Heart left ventricle (tissue), 16 donors: ENCODE measurements around the gene KDSR. TPM values are rescaled to one million over a fixed set of nuclear protein-coding genes. Genes with fewer than 3 reads are reported as not detected.
A peak's percentile ranks its signal among the peaks of the same experiment; 100 is the strongest.

Source experiments
- ATAC-seq, 4 donors: fragments of 200-7000 bp; cut with Tn5 transposase; one replicate each; pipeline ENCODE4 v1.9.1; 2020 to 2022; ENCODE audit warnings: moderate library complexity in 4 of 4, mild to moderate bottlenecking in 3 of 4, moderate number of reproducible peaks in 1 of 4
- DNase-seq, 5 donors: peaks; one replicate each; pipeline ENCODE4 v3.0.0-alpha.2; 2020
- H3K27ac ChIP-seq, 12 donors: fragments of 200-600 bp; sonication (generic) in 4 of 12; one replicate each; pipeline versions ENCODE4 v1.5.0 to v1.8.0; 2016 to 2022; ENCODE audit warnings: mild to moderate bottlenecking in 2 of 12
- H3K27me3 ChIP-seq, 9 donors: fragments of 200-600 bp; sonication (generic) in 2 of 9; one replicate each; pipeline versions ENCODE4 v1.5.1 to v1.8.0; 2016 to 2022; ENCODE audit warnings: mild to moderate bottlenecking in 3 of 9
- H3K36me3 ChIP-seq, 9 donors: fragments of 200-600 bp; sonication (generic) in 2 of 9; one replicate each; pipeline versions ENCODE4 v1.5.0 to v1.8.0; 2018 to 2022; ENCODE audit warnings: mild to moderate bottlenecking in 2 of 9
- H3K4me1 ChIP-seq, 12 donors: fragments of 200-600 bp; sonication (generic) in 4 of 12; one replicate each; pipeline versions ENCODE4 v1.5.0 to v1.8.0; 2016 to 2022; ENCODE audit warnings: mild to moderate bottlenecking in 3 of 12
- H3K4me3 ChIP-seq, 12 donors: fragments of 200-600 bp; sonication (generic) in 4 of 12; one replicate each; pipeline versions ENCODE4 v1.5.0 to v1.8.0; 2017 to 2022; ENCODE audit warnings: mild to moderate bottlenecking in 9 of 12, moderate library complexity in 4 of 12
- H3K9me3 ChIP-seq, 12 donors: fragments of 200-600 bp; sonication (generic) in 4 of 12; one replicate each; pipeline versions ENCODE4 v1.5.0 to v1.8.0; 2016 to 2022; ENCODE audit warnings: mild to moderate bottlenecking in 1 of 12
- CTCF ChIP-seq, 12 donors: fragments of 200-600 bp; sonication (generic) in 4 of 12; IDR thresholded peaks; one replicate each; pipeline versions ENCODE4 v1.5.0 to v1.8.0; 2018 to 2022; ENCODE audit warnings: antibody characterized with exemption in 12 of 12, mild to moderate bottlenecking in 5 of 12
- POLR2A ChIP-seq, 2 donors: fragments of 450-650 bp; IDR thresholded peaks; one replicate each; pipeline ENCODE4 v1.6.1; 2017; ENCODE audit warnings: antibody characterized with exemption in 2 of 2, mild to moderate bottlenecking in 2 of 2, moderate library complexity in 2 of 2
- WGBS, 4 donors: extraction: QIAGEN DNeasy Blood & Tissue Kit in 2 of 4; methylation state at CpG; one replicate each; pipeline versions ENCODE4 v1.1.5 to v1.1.7; 2013 to 2018; 5-methylcytosine and 5-hydroxymethylcytosine counted together
- intact Hi-C, 10 donors: fragments of 100-400 bp; cut with DNase I; formaldehyde crosslinking; loops; one replicate each; pipeline versions ENCODE4 v1.11.1 to v1.14.2; 2022
- long read RNA-seq, 3 donors: library from polyadenylated mRNA; unstranded; transcript quantifications; one replicate each; pipeline ENCODE4 v2.0.0, GENCODE V29; 2020 to 2021
- polyA plus RNA-seq, 2 donors: library from polyadenylated mRNA; stranded (reverse); fragments of 200-250 nt; gene quantifications; one replicate each; pipeline ENCODE4 v1.2.3, GENCODE V29; 2013
- total RNA-seq, 9 donors: library from RNA; depleted of rRNA in 2 of 9; stranded (reverse); fragments of >200 nt in 2 of 9; fragmentation: NEBNext Ultra II Directional in 3 of 9; extraction: Animal tissue kit (Norgen Biotek cat#: 25700) in 3 of 9; gene quantifications; one replicate each; pipeline versions ENCODE4 v1.1.0 to v1.2.4, GENCODE V29; 2016 to 2023
- donor health status: ischemic (EF 13 %, LVEDD 7.1; RV severe dilation, severe dysfunction).
- donor health status: healthy with polysubstance abuse.
- donor health status: DM: no; HTN: yes; CAD: no.
- donor health status: DM: no; HTN: no; CAD: no.
- donor health status: ischemic (EF 25% LVEDD 6.9; RV normal size, moderate dysfunction).
- donor health status: ischemic (EF 25% LVEDD 5.7; RV mildly dilated, moderate dysfunction).
- donor health status: healthy.
- donor health status: DM: yes; HTN: yes; CAD: no.
- donor health status: ischemic (EF 35%, LVEDD 5.7; RV mildly dilated, moderate dysfunction).
- donor health status: nonischemic (EF 11% LVEDD 7.7; RV severe dilation, severe dysfunction).
- donor health status: DM: yes; HTN: yes; CAD: no.
- donor health status: PGD.
- donor health status: ischemic (EF 29% LVEDD 5.4; RV normal size, mild dysfunction).
- donor health status: nonischemic (EF 23%, LVEDD 6.1; RV moderate dilation, normal function).

Gene KDSR
- total RNA-seq (10 to 100 TPM; 26.3 to 45.6 (median 41.4) TPM), polyA plus RNA-seq (10 to 100 TPM; 10.7 to 36.5 TPM)
- long read RNA-seq, donor 1, full-length matches to known transcripts: 30 of 44 reads
- long read RNA-seq, donor 1, partial matches to known transcripts: 2 of 44 reads
- long read RNA-seq, donor 1, other reads (novel, unspliced or antisense): 12 of 44 reads
- long read RNA-seq, donor 2, full-length matches to known transcripts: 95 of 101 reads
- long read RNA-seq, donor 2, partial matches to known transcripts: 4 of 101 reads
- long read RNA-seq, donor 2, other reads (novel, unspliced or antisense): 2 of 101 reads
- long read RNA-seq, donor 3, full-length matches to known transcripts: 42 of 45 reads
- long read RNA-seq, donor 3, partial matches to known transcripts: 1 of 45 reads
- long read RNA-seq, donor 3, other reads (novel, unspliced or antisense): 2 of 45 reads

DNA sequence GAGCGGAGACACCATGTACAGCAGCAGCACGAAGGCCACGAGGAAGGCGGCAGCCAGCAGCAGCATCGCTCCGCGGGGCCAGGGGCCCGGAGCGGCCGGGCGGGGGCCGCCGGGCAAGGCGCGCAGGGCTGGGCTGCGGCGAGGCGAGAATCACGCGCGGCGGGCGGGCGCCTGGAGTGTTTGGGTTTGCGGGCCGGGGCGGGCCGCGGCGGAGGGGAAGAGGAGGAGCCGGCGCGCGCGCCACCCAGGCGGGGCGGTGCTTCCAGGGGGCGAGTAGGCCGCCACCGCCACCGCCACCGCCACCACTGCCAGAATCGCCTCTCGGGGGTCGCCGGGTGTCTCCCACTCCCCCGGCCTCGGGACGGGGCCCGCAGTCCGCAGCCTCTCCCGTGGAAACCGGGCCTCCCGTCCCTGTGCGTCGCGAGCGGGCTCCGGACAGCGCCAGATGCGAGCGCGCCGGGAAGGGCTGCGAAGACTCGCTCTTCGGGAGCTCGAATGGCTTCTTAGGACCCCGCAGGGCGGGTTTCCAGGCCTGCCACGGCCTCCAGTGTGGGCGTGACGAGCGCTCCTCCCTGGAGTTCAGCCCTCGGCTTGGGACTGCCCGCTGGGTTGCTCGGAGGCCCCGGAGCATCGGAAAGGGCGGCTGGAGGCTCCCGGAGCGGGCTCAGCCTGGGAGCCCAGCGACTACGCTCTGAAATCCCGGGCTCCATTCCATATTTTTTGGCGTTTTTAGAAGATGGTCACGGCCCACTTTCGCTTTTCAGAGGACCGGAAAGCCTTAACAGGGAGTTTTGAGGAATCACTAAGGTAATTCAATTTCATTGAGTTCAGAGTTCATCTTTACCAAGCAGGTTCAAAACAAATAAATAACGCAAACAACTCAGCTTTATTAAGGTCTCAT is at the start of gene KDSR:
TSS of gene KDSR (minus strand) at position 154 of the 901 bp plus-strand sequence. CDS start at position 66, 88 bp downstream.
- Histone ChIP-seq H3K36me3 (peaks cover 0 to 7% (median 6%) of the 10 kb centered on the region in 9 donors), H3K27ac (peak within 1 kb of the TSS; percentile 88 to 100 (median 98)), H3K4me1 (peaks cover 0 to 30% (median 16%) of the 10 kb centered on the region in 12 donors), H3K27me3 (no peaks in the 10 kb centered on the region), H3K9me3 (no peaks in the 10 kb centered on the region), H3K4me3 (peak within 1 kb of the TSS; percentile 77 to 98 (median 92))
- TF ChIP-seq POLR2A (IDR thresholded peaks at IDR 0.05) (peak in 1 of 2 donors; percentile 77), CTCF (IDR thresholded peaks at IDR 0.05) (peak in 2 of 12 donors; percentile 15)
- DNase-seq (peak; percentile 96 to 98 (median 97)), ATAC-seq (peak; percentile 97 to 99 (median 98))
- 0 to 1% (median 0%) methylated on average over 13 to 90 of the region's 90 CpGs for WGBS, 4 donors
- intact Hi-C loops: loop anchor here in 9 of 10 donors (1.0 to 10.0 kb wide), 5 partner anchors 35 to 1180 kb away; partner anchors contain the start of genes VPS4B (in 9 of the 9), PIGN (in 1 of the 9) and RELCH (in 1 of the 9)

DNA sequence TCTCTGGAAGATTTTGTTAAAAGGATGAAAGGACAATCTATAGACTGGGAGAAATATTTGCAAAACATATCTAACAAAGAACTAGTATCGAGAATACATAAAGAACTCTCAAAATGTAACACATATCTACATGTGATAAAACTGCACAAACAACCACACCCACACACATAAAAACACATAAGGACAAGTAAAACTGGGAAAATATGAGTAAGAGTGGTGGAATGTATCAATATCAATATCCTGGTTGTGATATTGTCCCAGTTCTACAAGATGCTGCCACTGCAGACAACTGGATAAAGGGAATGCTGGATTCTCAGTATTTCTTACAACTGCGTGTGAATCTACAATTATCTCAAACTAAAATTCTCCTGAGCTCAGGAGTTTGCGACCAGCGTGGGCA is 45.9 kb upstream of the KDSR start:
- H3K27ac ChIP-seq: no peak overlapping the region
- peaks cover 0 to 13% (median under 1%) of the 10 kb centered on the region in 12 donors for H3K4me1 ChIP-seq
- H3K9me3 ChIP-seq: no peaks in the 10 kb centered on the region
- intact Hi-C loops: no loop called here
- DNase-seq (no peak), ATAC-seq (no peak)
- H3K4me3 ChIP-seq: no peak overlapping the region
- peaks cover 0 to 88% (median 69%) of the 10 kb centered on the region in 9 donors for H3K36me3 ChIP-seq
- 71 to 76% (median 71%) methylated on average over 4 of the region's 4 CpGs for WGBS, 4 donors
- H3K27me3 ChIP-seq: no peaks in the 10 kb centered on the region
- TF ChIP-seq POLR2A (IDR thresholded peaks at IDR 0.05): no peak
- TF ChIP-seq CTCF (IDR thresholded peaks at IDR 0.05): no peak

DNA sequence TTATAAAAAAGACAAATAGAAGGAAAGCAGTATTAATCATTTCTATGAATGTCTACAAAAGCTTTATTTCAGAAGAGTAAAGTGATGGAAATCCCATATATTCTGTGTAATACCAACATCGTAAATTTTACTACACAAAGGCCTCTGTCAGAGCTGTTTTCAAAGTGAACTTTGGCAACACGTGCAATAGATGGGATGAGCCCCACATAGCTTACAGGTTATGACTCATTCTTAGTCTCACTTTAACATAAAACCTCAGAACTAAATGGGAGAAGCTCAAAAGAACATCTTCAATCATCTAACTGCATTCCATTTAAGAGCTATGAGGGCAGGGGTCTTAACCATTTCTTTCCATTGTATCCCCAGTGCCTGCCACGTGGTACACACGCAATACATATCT is 43.8 kb upstream of the KDSR start:
- 91 to 95% (median 93%) methylated on average over 4 of the region's 4 CpGs for WGBS, 4 donors
- Histone ChIP-seq H3K27me3 (no peaks in the 10 kb centered on the region), H3K9me3 (no peaks in the 10 kb centered on the region), H3K4me3 (no peak overlapping the region), H3K36me3 (peaks cover 0 to 91% (median 85%) of the 10 kb centered on the region in 9 donors), H3K27ac (no peak overlapping the region), H3K4me1 (peaks cover 0 to 14% (median 0%) of the 10 kb centered on the region in 12 donors)
- TF ChIP-seq CTCF (IDR thresholded peaks at IDR 0.05) (no peak), POLR2A (IDR thresholded peaks at IDR 0.05) (no peak)
- intact Hi-C loops: no loop called here
- ATAC-seq: no peak
- no peak for DNase-seq
